Stimulated activated CD4-positive, alpha-beta T cell treated with anti-CD3 and anti-CD28 coated beads, Interleukin-4, amount 100 ng/mL, for 24 hours (primary cell): ENCODE results near the gene DLGAP5.

ENCODE experiments used
- DNase-seq: peaks from one replicate; pipeline ENCODE4 v3.0.0-alpha.2; 2020

Gene DLGAP5

DNA sequence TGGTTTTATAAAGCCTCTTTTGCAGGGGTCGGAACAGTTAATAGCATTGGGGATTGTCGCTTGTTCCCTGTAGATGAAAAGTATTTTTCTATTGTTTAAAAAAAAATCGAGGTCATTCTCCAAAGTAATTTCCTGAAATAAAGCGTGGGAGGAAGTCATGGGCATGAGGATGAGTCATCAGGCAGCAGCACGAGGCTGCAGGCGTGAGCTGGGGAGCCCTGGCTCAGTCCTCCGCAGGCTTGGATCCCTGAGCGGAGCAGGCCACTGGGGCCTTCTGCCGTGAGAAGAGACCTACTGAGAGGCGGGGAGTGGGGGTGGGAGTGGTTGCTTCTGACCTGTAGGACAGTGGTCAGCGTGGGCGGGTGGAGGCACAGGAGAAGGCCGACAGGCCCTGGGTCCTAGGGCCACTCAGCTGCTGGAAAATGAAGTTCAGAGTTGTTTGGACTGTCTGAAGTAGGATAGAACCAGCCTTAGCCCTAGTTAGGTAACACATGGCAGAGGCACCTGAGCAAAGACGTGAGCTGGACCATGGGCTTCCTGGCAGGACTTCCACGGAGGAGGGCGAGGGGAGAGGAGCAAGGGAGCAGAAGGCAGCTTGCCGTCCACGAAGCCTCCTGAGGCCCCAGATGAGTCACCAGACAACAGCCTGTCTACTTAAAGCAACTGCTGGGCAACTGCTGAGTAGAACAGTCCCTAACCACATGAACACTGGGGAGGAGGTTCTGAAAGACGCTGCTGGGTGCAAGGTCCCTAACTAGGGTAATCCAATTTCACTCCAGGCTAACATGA is 83.4 kb downstream of the DLGAP5 start:
- DNase-seq, result peak; percentile 52

DNA sequence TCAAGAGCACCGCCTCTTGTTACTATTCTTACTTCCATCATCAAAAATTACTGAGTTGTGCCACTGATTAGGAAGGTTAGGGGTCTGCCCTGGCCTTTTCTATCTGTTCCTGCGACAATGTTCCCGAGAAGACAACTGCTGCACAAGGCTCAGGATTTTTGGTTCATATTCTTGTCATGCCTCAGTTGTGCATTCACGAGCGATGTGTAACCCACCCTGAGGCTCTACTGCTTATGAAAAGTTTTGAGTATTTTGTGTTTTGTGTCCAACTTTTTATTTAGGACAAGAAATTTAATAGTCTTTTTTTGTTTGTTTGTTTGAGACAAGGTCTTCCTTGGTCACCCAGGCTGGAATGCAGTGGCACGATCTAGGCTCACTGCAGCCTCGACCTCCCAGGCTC is 85.4 kb downstream of the DLGAP5 start:
- no peak for DNase-seq

DNA sequence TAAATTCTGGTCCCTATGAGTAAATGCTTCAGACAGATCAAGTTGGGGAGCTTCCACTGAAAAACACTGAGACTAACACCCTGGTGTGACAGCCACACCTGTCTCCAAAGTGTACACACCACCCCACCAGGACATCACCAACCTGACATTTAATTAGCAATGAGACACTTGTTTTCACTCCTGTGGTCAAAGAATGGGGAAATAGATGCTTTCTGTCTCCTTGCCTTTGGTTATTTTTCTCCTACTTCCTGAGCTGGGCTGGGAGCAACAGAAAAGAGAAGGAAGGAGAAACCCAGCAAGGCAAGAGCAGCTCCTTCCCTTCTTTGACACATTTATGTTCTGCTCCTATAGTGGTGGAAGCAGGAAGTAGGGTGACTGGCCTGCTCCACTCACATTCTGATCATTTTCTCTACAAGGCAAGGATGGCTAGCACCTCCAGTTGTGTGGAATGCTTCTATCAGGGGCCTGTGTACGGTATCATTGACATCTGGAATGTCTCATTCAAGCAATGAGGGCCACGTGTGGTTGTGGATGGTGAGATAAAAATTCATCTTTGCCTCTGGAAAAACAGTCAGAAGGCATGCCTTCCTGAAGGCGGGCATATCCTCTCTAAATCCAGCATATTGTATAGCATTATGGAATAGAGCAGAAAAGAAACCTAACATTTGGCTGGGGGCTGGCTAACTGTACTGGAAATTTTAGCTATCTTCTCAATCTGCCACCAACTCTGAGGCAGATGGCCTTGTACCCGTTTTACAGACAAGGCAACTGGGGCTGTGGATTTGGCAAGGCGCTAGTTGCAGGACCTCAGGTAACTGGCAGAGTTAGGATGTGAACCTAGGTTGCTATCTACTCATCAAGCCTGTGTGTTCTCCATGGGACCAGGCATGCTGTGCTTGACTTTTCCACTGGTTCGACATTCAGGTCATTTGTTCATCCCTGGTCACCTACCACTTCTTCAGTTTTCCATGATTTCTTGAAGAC is 87.1 kb downstream of the DLGAP5 start:
- DNase-seq, result no peak

DNA sequence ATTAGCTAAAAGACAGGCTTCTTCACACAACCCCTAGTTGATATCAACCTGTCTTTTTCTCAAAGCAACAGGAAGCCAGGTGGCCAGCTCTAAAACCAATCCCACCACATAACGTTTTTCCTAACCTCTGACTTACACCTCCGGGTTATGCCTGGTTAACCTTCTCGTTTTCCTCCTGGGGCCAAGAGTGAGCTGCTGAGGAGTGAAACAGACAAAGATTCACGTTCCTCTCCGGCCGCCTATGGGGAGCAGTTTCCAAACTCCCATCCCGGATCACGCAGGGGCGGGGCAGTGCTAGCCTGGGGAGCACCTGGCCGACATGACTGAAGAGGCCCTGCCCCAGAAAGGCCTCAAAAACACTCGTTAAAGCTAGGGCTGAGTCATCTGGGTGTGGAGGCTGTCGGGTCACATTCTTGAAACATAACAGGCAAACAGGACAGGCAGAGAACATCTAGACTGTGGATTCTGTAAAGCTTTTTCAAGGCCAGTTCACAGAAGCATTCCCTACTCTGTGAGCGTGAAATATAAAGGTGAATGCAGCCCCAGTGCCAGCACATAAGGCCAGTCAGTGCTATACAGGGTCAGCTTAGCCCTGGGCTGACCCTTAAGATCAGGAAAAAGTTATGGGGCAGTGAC is 88.3 kb downstream of the DLGAP5 start:
- DNase-seq, result peak; percentile 58

DNA sequence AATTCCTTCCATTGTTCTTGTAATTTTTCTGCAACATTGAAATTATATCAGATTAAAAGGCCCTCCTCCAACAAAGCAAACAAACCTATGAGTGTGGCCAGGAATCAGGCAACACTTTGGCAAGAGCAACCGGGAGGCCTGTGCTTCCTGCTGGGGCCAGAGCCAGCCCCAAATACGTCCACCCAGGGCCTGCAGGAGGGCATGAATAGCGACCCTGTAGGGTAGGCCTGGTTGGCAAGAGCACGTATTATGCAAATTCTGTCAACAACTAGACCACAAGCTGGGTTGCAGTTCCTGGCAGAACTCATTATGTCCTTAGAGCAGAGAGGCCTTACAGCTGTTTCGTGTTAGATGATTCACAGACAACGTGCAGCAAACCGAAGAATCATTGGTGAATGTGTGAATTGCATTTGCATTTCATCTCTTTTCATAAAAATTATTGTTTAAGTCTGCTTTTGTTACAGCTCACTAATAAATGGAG is 89.2 kb downstream of the DLGAP5 start:
- peak; percentile 52 for DNase-seq

DNA sequence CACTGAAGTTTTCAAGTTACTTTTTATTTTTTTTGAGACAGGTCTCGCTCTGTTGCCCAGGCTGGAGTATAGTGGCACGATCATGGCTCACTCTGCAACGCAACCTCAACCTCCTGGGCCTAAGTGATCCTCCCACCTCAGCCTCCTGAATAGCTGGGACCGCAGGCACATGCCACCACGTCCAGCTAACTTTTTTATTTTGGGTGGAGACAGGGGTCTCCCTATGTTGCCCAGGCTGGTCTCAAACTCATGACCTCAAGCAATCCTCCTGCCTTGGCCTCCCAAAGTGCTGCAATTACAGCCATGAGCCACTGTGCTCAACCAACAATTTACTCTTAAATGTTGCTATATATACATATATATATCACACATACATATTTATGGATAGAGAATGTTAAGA is 89.7 kb downstream of the DLGAP5 start:
- DNase-seq, result no peak

DNA sequence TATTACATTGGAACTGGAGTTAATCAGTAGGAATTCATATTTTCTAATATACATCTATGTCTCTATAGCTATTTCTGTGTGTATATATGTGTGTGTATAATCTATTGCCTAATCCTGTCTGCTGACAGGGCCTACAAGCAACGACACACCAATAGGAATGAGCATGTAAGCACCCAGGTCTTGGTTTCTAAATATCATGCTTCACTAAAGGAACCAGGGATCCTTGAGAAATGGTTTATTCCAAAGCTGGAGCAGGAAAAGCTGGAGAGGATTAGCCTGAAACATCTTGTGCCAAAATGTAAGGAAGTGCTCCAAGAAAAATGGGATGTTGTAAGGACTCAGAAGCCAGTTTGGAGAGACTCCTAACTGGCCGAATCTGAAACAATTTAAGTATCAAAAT is 91.6 kb downstream of the DLGAP5 start:
- no peak for DNase-seq

DNA sequence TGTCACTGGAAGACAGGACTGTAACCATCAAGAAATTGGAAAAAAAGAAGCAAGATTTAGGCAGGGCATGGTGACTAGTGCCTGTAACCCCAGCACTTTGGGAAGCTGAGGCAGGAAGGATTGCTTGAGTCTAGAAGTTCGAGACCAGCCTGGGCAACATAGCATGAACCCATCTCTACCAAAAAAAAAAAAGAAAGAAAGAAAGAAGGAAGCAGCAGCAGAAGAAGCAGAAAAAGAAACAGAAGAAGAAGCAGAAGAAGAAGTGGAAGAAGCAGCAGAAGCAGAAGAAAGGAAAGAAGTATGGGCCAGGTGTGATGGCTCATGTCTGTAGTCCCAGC is 92.9 kb downstream of the DLGAP5 start:
- no peak for DNase-seq
